Inferior parietal cortex (tissue), 1 donor: Measurements from ENCODE around the gene PARN.
A peak's percentile ranks its signal among the peaks of the same experiment; 100 is the strongest.
"Not testable (repeated sequence)": the region's sequence is repeated elsewhere in the genome, so short reads cannot be mapped to it uniquely, and the experiment has no call there.

Experiments used
- DNase-seq: peaks from one replicate; pipeline ENCODE4 v3.0.0-alpha.2; 2016; ENCODE audit errors: extremely low spot score

PARN gene

GRCh38 chr16:14632693-14633569 is 2.9 kb upstream of the PARN start, which contains the start of gene BFAR:
TSS of gene BFAR (plus strand) at chr16:14632951. CDS start at chr16:14644347, 11,396 bp downstream.
- DNase-seq, result peak; percentile 97

GRCh38 chr16:14630620-14631330 is 715 bp upstream of the PARN start:
- not testable (repeated sequence) for DNase-seq

GRCh38 chr16:14629612-14629918 is 495 bp downstream of the PARN start:
- no peak for DNase-seq

GRCh38 chr16:14628806-14629611 is 1.1 kb downstream of the PARN start:
- DNase-seq, result no peak

GRCh38 chr16:14627078-14627477 is 3.0 kb downstream of the PARN start:
- DNase-seq, result no peak

- DNase-seq, result no peak
Observed at GRCh38 chr16:14618566-14618965, 11.5 kb downstream of the PARN start.

- DNase-seq, result no peak
Observed at GRCh38 chr16:14616280-14616679, 13.8 kb downstream of the PARN start.

- DNase-seq, result no peak
Observed at GRCh38 chr16:14613991-14614390, 16.1 kb downstream of the PARN start.

GRCh38 chr16:14611660-14612059 is 18.4 kb downstream of the PARN start:
- no peak for DNase-seq

GRCh38 chr16:14609716-14610115 is 20.3 kb downstream of the PARN start:
- no peak for DNase-seq

- DNase-seq, result no peak
Observed at GRCh38 chr16:14608604-14609003, 21.5 kb downstream of the PARN start.

GRCh38 chr16:14608111-14608566 is 21.9 kb downstream of the PARN start:
- no peak for DNase-seq

- no peak for DNase-seq
Observed at GRCh38 chr16:14606102-14606501, 24.0 kb downstream of the PARN start.

- DNase-seq, result no peak
Observed at GRCh38 chr16:14602443-14602963, 27.6 kb downstream of the PARN start.

- peak; percentile 32 for DNase-seq
Observed at GRCh38 chr16:14600164-14600563, 29.9 kb downstream of the PARN start.

- DNase-seq, result no peak
Observed at GRCh38 chr16:14586637-14587305, 43.3 kb downstream of the PARN start.

- DNase-seq, result no peak
Observed at GRCh38 chr16:14585287-14585686, 44.8 kb downstream of the PARN start.

- not testable (repeated sequence) for DNase-seq
Observed at GRCh38 chr16:14580926-14581325, 49.1 kb downstream of the PARN start.

- no peak for DNase-seq
Observed at GRCh38 chr16:14579266-14579665, 50.8 kb downstream of the PARN start.

GRCh38 chr16:14576532-14576931 is 53.5 kb downstream of the PARN start:
- DNase-seq, result no peak

GRCh38 chr16:14576069-14576468 is 54.0 kb downstream of the PARN start:
- DNase-seq, result no peak
